GM19372 (cell line): ENCODE data around the gene RNF17.

Source experiments
- ATAC-seq: cut with Tn5 transposase; IDR thresholded peaks from one replicate; pipeline ENCODE4 v1.9.1; 2021; ENCODE audit warnings: mild to moderate bottlenecking, low read depth, moderate library complexity; ENCODE audit not compliant: unreplicated experiment

Gene RNF17

GRCh38 chr13:24894277-24894971 lies 130.5 kb downstream of the RNF17 start:
- ATAC-seq, result no peak

DNA sequence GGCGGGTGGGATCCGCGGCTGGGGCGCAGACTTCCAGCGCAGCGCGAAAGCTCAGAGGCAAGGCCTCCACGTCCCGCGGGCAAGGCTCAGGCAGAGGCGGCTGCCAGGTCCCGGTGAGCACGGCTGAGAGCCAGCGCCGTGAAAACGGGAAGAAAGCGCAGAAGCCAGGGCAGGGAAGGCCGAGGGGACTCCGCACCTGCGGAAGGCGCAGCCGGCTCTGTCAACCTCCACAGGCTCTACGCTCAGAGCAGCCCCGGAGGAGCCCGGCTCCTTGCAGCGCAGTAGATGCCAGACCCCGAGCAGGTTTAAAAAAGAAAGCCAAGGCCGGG lies 131.0 kb downstream of the RNF17 start:
- ATAC-seq, result no peak

GRCh38 chr13:24896061-24896460 lies 132.1 kb downstream of the RNF17 start:
- no peak for ATAC-seq

- no peak for ATAC-seq
Measured at GRCh38 chr13:24897293-24897692, 133.3 kb downstream of the RNF17 start.

DNA sequence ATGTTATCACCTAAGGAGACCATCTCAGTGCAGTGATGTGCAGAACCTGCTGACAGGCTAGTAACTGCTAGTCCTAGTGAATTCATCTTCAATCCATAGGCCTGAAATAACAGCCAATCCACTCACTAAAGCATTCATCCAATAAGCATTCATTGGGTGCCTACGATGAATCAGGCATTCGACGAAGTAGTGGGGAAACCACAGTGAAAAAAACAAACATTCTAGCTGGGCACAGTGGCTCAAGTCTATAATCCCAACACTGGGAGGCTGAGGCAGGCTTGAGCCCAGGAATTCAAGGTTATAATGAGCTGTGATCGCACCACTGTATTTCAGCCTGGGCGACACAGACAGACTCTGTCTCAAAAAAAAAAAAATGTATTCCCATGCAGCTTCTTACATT lies 135.6 kb downstream of the RNF17 start:
- ATAC-seq, result no peak

DNA sequence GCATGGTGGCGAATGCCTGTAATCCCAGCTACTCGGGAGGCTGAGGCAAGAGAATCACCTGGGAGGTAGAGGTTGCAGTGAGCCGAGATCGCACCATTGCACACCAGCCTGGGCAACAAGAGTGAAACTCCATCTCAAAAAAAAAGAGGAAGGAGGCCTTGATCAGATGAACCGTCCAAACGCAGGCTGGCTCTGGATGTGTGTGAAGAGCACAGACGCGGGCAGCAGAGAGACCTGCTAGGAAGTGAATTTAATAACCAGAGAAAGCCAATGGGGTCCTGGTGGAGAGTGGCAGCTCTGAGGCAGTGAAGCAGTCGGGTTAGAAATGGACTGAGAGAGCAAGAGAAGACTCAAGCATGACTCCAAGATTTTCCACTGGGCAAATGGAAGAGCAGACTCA lies 136.5 kb downstream of the RNF17 start:
- ATAC-seq, result no peak

DNA sequence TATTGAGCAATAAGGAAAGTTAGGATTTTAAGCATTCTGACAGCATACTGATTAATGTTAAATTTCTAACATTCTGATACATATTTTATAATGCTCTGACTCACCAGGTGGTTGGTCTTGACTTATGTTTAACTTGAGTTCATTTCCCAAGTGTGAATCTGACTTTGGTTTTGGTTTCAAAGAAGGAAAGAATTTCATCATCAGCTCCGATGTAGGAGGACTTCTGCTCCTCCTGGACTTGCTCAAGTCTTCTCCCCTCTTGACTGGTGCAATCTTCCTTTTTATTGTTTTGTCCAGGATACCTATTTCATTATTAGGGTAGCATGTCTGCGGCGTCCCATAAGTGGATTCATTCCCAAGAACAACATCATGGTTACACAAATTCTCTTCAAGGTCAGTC lies 141.3 kb downstream of the RNF17 start:
- no peak for ATAC-seq

GRCh38 chr13:24906268-24906667 lies 142.3 kb downstream of the RNF17 start:
- no peak for ATAC-seq

GRCh38 chr13:24910502-24911132 lies 146.6 kb downstream of the RNF17 start:
- no peak for ATAC-seq

DNA sequence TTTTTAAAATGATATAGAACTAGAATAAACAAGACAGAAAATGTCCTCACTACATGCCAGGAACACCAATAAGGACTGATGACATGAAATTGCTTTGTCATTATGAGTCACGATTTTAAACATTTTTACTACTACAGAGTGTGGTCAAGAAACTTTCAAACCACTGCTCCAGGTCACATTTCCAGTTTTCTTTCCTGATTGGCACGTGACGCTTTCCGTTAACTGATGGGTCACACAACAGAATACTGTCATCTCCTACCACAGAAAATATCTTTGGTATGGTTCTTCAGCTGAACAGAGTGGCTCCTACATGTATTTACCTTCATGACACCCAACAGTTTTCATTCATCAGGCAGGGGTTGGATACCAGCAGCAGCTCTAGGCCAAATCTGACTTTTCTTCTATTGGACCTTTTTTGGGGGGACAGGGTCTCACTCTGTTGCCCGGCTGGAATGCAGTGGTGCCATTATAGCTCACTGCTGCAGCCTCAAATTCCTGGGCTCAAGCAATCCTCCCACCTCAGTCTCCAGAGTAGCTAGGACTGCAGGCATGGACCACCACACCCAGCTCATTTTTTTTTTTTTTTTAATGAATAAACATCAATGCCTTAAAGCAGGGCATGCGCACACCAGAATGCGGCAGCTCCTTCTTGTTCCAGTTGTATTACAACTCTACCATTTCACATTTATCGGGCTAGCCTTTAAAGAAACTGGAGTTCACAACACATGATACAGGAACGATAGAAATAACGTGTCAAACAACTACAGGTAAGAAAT lies 147.4 kb downstream of the RNF17 start:
- no peak for ATAC-seq

DNA sequence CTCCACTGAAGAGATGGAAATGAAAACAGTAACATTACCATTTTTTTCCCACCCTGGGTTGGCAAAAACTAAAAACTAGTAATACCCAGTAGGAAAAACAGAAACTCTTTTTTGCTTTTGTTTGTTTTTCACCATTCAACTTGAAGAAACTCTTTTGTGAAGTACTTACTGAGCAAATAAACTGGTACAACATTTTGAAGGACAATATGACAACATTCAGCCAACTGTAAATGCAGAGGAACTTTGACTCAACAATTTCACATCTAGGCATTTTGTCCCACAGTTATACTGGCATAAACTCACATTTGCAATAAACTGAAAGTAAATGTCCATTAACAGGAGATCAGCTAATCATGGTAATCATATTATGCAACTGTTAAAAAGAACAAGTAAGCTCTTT lies 152.5 kb downstream of the RNF17 start:
- ATAC-seq, result no peak

DNA sequence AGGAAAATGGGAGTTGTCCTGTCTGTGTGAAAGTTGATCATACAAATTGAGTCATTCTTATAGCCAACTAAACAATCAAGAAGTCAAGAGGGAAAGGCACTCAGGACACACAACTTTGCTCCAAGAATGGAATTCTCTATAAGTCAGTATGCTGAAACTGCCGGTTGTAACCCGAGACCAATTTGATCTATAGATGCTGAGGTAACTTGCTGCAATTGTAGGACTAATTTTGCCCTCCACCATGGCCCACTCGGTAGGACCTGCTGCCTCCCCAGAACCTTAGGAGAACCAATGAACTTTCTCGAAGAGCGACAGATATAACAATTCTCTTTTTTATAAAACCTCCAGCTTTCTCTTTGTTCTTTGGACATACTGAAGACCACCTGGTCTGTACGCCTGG lies 157.0 kb downstream of the RNF17 start:
- no peak for ATAC-seq

DNA sequence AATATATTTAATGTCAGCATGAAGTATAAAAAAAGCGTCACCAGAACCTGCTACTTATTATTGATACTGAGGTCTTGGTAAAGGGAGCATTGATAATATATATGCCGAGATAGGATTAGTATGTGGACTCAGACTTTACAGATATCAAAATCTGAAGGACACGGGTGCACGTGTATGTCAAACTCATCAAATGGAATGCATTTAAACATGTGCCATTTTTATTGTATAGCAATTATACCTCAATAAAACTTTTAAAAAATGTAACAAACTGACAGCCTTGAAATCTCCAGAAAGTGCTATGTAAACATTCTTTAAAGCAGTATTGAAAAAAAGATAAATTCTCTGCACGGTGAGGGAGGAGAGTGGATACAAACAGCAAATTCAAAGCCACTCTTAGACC lies 157.9 kb downstream of the RNF17 start:
- no peak for ATAC-seq

- peak; percentile 26 for ATAC-seq
Measured at GRCh38 chr13:24922387-24922744, 158.4 kb downstream of the RNF17 start.

GRCh38 chr13:24922745-24923591 lies 159.0 kb downstream of the RNF17 start:
- ATAC-seq, result peak; percentile 89

GRCh38 chr13:24925318-24926231 lies 161.6 kb downstream of the RNF17 start:
- ATAC-seq, result no peak

DNA sequence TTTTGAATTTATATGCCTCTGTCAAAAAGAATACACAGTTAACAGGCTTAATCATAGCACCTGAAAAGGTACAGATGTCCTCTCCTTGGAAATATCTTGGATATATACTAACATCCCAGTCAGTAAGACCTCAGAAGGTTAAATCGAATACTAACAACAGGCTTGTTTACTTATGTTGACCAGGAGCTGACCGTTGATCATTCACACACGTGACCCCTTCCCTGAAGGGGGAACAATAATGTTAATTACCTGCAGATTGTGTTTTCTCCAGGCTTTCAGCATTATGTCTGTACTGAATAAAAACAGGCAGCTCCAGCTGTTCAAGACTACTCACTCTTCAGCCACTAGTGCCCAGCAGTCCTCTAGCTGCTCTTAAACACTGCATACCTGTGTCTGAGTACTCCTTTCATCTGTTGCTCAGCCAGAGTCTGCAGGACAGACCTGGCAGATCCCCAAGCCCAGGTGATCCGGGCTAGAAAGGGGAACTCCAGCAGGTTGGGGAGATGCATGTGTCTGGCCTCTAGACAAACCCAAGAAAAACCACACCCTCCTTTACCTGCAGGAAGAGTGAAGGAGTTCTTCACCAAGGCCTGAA lies 163.9 kb downstream of the RNF17 start:
- ATAC-seq, result no peak

GRCh38 chr13:24929196-24929595 lies 165.2 kb downstream of the RNF17 start:
- no peak for ATAC-seq
